HUES64 (cell line): ENCODE results near the gene GPHA2.

Experiments used
- H3K27ac ChIP-seq: 2 replicates; pipeline ENCODE4 v1.7.0; 2013; ENCODE audit warnings: low read depth, low read length, inconsistent platforms
- H3K27me3 ChIP-seq: 2 replicates; pipeline ENCODE4 v1.6.1; 2013; ENCODE audit warnings: mild to moderate bottlenecking, low read length; ENCODE audit not compliant: insufficient read depth
- H3K36me3 ChIP-seq: 2 replicates; pipeline ENCODE4 v1.6.1; 2013; ENCODE audit warnings: mild to moderate bottlenecking, low read length; ENCODE audit not compliant: insufficient read depth
- H3K4me1 ChIP-seq: 2 replicates; pipeline ENCODE4 v1.6.1; 2013; ENCODE audit warnings: mild to moderate bottlenecking, low read length, moderate library complexity; ENCODE audit not compliant: insufficient read depth
- H3K4me3 ChIP-seq: 2 replicates; pipeline ENCODE4 v1.5.1; 2013; ENCODE audit warnings: mild to moderate bottlenecking, low read length, moderate library complexity
- H3K9ac ChIP-seq: 2 replicates; pipeline ENCODE4 v1.6.1; 2013; ENCODE audit warnings: mild to moderate bottlenecking, low read depth, low read length
- H3K9me3 ChIP-seq: 2 replicates; pipeline ENCODE4 v1.6.1; 2013; ENCODE audit warnings: low read depth, low read length; ENCODE audit not compliant: insufficient read depth
- WGBS: fragments of 150-250, 120-280 bp; methylation state at CpG from one replicate; pipeline ENCODE4 v1.1.7; 2013; ENCODE audit warnings: missing lambda C conversion rate; 5-methylcytosine and 5-hydroxymethylcytosine counted together

Gene GPHA2

GRCh38 chr11:64929625-64930024 lies 6.1 kb downstream of the GPHA2 start:
- Histone ChIP-seq H3K27me3 (peaks cover 6% of the 10 kb centered on the region; the same call in 1 of the 2 replicates), H3K4me3 (no peak overlapping the region), H3K4me1 (no peaks in the 10 kb centered on the region), H3K36me3 (peaks cover 4% of the 10 kb centered on the region; the same call in 1 of the 2 replicates), H3K9me3 (no peaks in the 10 kb centered on the region), H3K9ac (no peak overlapping the region), H3K27ac (no peak overlapping the region)
- 97% methylated on average over 7 of the region's 7 CpGs for WGBS

- 90% methylated on average over 1 of the region's 2 CpGs for WGBS
Observed at GRCh38 chr11:64928957-64929356, 6.7 kb downstream of the GPHA2 start.

GRCh38 chr11:64926689-64927088 lies 9.0 kb downstream of the GPHA2 start:
- 91% methylated on average over 22 of the region's 22 CpGs for WGBS
- Histone ChIP-seq H3K4me1 (no peaks in the 10 kb centered on the region), H3K36me3 (peaks cover 4% of the 10 kb centered on the region; the same call in 1 of the 2 replicates), H3K9ac (no peak overlapping the region), H3K27me3 (peaks cover 6% of the 10 kb centered on the region; the same call in 1 of the 2 replicates), H3K27ac (no peak overlapping the region), H3K4me3 (no peak overlapping the region), H3K9me3 (no peaks in the 10 kb centered on the region)

More at GRCh38 chr11:64928957-64929356, 6.7 kb downstream of the GPHA2 start:
- Histone ChIP-seq H3K9ac (no peak overlapping the region), H3K36me3 (peaks cover 4% of the 10 kb centered on the region; the same call in 1 of the 2 replicates), H3K27me3 (peaks cover 6% of the 10 kb centered on the region; the same call in 1 of the 2 replicates), H3K4me1 (no peaks in the 10 kb centered on the region), H3K9me3 (no peaks in the 10 kb centered on the region), H3K27ac (no peak overlapping the region), H3K4me3 (no peak overlapping the region)

DNA sequence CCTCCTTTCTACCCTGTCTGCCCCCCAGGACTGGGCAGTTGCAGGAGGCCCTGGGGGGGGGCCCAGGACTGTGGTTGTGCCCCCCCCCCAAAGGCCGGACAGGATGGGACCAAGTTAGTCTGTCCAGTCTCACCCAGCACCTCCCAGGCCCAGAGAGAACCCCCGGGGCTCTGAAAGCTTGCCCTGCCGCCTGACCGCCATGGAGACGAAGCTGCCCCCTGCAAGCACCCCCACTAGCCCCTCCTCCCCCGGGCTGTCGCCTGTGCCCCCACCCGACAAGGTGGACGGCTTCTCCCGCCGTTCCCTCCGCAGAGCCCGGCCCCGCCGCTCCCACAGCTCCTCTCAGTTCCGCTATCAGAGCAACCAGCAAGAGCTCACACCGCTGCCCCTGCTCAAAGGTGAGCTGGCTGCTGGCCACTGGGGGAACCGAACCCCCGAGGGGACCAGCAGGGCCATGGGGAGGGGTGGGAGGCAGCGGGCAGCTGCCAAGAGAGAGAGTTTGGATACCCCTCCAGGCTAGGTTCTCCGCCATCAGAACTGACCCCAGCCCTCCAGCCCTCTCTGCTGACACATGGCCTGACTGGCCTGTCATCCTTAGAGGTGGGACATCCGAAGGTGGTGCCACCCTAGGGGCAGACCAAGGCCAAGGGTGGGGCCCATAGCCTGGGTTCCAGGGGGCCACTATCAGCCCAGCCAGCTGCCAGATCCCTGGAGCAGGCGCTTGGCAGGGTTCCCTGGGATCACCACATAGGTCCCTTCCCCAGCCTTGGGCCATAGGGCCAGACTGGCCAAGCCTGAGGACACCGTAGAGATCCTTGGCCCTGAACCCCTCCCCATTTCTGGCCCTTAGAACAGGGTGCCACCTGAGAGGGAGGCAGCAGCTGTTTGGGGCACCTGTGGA lies 9.9 kb downstream of the GPHA2 start:
- Histone ChIP-seq H3K27ac (no peak overlapping the region), H3K4me3 (peak overlapping the region; percentile 63)

GRCh38 chr11:64924910-64925284 lies 10.8 kb downstream of the GPHA2 start:
- H3K9ac ChIP-seq, result no peak overlapping the region
- H3K9me3 ChIP-seq, result no peaks in the 10 kb centered on the region
- no peak overlapping the region for H3K27ac ChIP-seq
- WGBS, result 3% methylated on average over 24 of the region's 24 CpGs
- H3K36me3 ChIP-seq, result no peaks in the 10 kb centered on the region
- H3K4me1 ChIP-seq, result no peaks in the 10 kb centered on the region
- H3K4me3 ChIP-seq, result peak overlapping the region; percentile 63
- H3K27me3 ChIP-seq, result peaks cover 6% of the 10 kb centered on the region; the same call in 1 of the 2 replicates

More for the DNA sequence above, 9.9 kb downstream of the GPHA2 start:
- Histone ChIP-seq H3K36me3 (no peaks in the 10 kb centered on the region), H3K9me3 (no peaks in the 10 kb centered on the region), H3K27me3 (peaks cover 6% of the 10 kb centered on the region; the same call in 1 of the 2 replicates), H3K9ac (no peak overlapping the region), H3K4me1 (no peaks in the 10 kb centered on the region)
- 80% methylated on average over 24 of the region's 24 CpGs for WGBS

DNA sequence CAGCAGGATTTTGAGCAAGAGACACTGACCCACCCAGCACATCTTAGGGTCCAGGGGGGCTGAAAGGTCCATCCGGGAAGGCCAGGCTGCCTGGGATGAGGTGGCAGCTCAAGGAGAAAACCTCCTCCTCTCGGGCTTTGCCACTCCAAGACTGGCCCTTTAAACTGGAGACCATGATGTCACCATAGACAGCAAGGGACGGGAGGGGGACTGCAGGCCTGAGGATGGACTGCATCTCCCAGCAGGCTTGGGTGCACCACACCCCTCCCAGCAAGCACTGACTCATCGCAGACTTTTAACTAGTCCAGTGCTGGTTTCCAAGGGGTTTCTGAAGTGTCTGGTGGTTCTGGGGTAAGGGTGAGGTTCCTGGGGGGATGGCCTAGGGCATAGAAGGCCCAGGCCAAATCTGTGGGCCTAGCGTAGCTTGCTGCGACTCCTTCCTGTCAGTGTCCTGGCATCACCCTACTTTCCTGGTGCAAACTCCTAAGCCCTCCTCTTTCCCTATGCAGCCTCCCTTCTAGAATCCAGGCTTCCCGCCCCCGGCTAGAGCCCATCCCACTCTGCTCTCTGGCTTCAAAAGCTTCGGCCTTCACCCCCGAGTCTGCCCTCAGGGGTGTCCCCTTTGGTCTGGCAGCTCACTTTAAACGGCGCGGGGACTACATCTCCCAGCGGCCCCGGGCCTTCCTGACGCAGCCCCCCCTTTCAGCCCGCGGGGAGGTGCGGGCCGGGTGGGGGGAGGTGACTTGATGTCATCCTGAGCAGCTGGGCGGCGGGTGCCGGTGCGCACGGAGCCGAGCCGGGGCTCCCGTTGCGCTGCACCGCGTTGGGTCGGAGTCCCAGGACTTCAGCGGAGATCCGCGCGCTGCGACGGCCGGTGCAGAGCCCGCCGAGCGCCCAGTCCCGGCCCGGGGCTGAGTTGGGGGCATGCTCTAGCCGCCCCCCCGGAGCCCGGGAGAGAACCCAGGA lies 11.5 kb downstream of the GPHA2 start, which contains the start of gene PPP2R5B:
TSS of gene PPP2R5B (plus strand) at position 746 of the 966 bp plus-strand sequence. CDS start 1,046 bp downstream, outside the sequence.
- Histone ChIP-seq H3K4me3 (peak within 1 kb of the TSS; percentile 63), H3K36me3 (no peaks in the 10 kb centered on the region), H3K27ac (peak within 1 kb of the TSS; percentile 59), H3K27me3 (peaks cover 6% of the 10 kb centered on the region; the same call in 1 of the 2 replicates), H3K9ac (peak within 1 kb of the TSS; percentile 49; the same call in 1 of the 2 replicates), H3K4me1 (no peaks in the 10 kb centered on the region), H3K9me3 (no peaks in the 10 kb centered on the region)
- 1% methylated on average over 47 of the region's 47 CpGs for WGBS

DNA sequence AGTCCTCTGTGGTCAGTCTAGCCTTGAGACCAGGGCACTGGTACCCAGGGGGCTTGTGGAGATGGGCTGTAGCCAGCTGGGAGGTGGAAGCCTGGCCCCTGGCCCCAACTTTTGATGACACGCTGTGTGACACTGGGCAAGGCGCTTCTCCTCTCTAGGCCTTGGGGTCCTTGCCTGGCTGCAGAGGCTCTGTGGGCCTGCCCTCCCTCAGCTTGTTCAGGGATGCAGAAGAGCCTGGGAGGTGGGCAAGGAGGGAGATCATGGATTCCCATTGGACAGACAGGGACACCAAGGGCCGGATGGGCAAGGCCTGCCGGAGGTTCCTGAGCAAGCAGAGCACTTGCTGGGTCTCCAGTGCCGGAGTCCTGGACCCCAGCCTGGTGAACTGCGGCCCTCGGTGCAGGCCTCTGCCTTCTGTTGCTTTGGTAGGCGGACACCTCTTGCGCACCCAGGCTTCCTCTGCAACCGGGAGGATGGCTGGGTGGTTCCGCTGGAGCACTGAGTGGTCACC lies 12.5 kb downstream of the GPHA2 start:
- Histone ChIP-seq H3K27ac (no peak overlapping the region), H3K4me1 (no peaks in the 10 kb centered on the region), H3K9me3 (no peaks in the 10 kb centered on the region), H3K9ac (no peak overlapping the region), H3K36me3 (no peaks in the 10 kb centered on the region), H3K27me3 (peaks cover 6% of the 10 kb centered on the region; the same call in 1 of the 2 replicates), H3K4me3 (no peak overlapping the region)
- WGBS, result 93% methylated on average over 11 of the region's 11 CpGs

- no peak overlapping the region for H3K9ac ChIP-seq
- 81% methylated on average over 2 of the region's 3 CpGs for WGBS
Observed at GRCh38 chr11:64921384-64921783, 14.3 kb downstream of the GPHA2 start.

DNA sequence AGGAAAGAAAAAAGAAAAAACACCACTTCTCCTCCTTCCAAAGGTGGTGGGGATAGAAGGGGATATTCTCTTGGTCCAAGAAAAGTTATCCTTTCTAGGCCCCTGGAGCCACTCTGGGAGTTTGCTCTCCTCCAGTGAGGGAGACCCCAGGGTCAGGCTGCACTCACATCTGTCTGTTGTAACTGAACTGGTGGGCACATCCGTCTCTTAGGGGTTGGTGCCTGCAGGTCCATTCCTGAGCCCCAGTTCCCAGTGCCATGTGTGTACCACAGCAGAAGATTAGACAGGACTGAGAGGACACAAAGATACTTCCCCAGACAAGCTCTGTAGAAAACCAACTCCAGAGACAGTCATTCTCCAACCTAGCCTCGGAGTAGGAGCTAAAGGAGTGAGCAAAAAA lies 15.6 kb downstream of the GPHA2 start:
- H3K9me3 ChIP-seq, result no peaks in the 10 kb centered on the region
- peaks cover 3% of the 10 kb centered on the region; the same call in 1 of the 2 replicates for H3K27me3 ChIP-seq
- WGBS, result 87% methylated on average over 2 of the region's 2 CpGs
- no peak overlapping the region for H3K27ac ChIP-seq
- no peak overlapping the region for H3K9ac ChIP-seq
- H3K4me1 ChIP-seq, result peaks cover 11% of the 10 kb centered on the region; the same call in 1 of the 2 replicates
- no peak overlapping the region for H3K4me3 ChIP-seq
- H3K36me3 ChIP-seq, result no peaks in the 10 kb centered on the region

More at GRCh38 chr11:64921384-64921783, 14.3 kb downstream of the GPHA2 start:
- Histone ChIP-seq H3K4me3 (no peak overlapping the region), H3K27me3 (peaks cover 6% of the 10 kb centered on the region; the same call in 1 of the 2 replicates), H3K4me1 (peaks cover 4% of the 10 kb centered on the region; the same call in 1 of the 2 replicates), H3K27ac (no peak overlapping the region), H3K36me3 (no peaks in the 10 kb centered on the region), H3K9me3 (no peaks in the 10 kb centered on the region)

DNA sequence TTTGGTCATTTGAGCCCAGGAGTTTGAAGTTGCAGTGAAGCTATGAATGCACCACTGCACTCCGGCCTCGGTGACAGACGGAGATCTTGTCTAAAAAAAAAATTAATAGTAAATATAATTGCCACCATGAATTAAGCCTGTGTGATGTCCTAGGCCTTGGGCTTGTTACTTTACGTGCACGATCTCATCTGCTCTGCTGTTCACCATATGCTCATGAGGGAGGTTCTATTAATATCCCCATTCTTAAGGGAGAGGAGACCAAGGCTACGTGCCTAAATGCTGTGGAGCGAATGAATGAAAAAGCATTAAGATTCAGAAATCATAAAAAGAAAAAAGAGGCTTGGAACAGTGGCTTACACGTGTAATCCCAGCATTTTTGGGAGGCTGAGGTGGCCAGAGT lies 16.1 kb downstream of the GPHA2 start:
- Histone ChIP-seq H3K4me1 (peaks cover 11% of the 10 kb centered on the region; the same call in 1 of the 2 replicates), H3K27me3 (no peaks in the 10 kb centered on the region), H3K27ac (no peak overlapping the region), H3K36me3 (no peaks in the 10 kb centered on the region), H3K4me3 (no peak overlapping the region), H3K9me3 (no peaks in the 10 kb centered on the region), H3K9ac (no peak overlapping the region)
- 86% methylated on average over 8 of the region's 8 CpGs for WGBS
